HEK293 (cell line): ENCODE results near the gene ASCL5.

Experiments
- ZNF274 ChIP-seq, 2 experiments: fragments of 200-500 bp in 1 of 2; fragments of 450-650 bp in 1 of 2; sonication (Bioruptor generic) in 1 of 2; formaldehyde crosslinking in 1 of 2; IDR thresholded peaks; 2 replicates each; pipeline versions ENCODE4 v1.5.1 to v1.6.1; 2014 to 2016; ENCODE audit warnings: borderline replicate concordance in 1 of 2, inconsistent platforms in 1 of 2, low read length in 1 of 2, missing biosample characterization in 1 of 2, missing genetic modification characterization in 1 of 2
- TF ChIP-seq, protein P1 (sequence below): fragments of 450-650 bp; formaldehyde crosslinking; IDR thresholded peaks from 2 replicates; pipeline ENCODE4 v1.5.1; 2016; ENCODE audit warnings: missing biosample characterization, missing genetic modification characterization
- TF ChIP-seq, protein P2 (sequence below): fragments of 450-650 bp; formaldehyde crosslinking; IDR thresholded peaks from 2 replicates; pipeline ENCODE4 v1.5.1; 2016; ENCODE audit warnings: missing biosample characterization, missing genetic modification characterization

DNA sequence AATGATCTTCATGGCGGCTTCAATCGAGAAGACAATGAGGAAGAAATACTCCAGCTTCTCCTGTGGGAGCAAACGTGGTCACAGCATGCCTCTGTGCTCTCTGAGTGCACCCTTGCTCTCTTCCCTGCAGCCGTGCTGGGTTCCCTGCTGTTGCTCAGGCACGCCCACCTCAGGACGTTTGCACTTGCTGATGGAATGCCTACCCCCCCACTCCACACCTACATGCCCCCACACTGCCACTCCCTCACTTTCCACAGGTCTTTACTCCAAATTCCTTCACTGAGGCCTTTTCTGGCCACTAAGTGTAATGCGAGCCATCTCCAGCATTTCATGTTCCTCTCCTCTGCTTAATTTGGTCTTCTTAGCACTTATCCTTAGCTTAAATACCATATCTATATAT lies 33.0 kb downstream of the ASCL5 start:
- TF ChIP-seq, protein P1, sequence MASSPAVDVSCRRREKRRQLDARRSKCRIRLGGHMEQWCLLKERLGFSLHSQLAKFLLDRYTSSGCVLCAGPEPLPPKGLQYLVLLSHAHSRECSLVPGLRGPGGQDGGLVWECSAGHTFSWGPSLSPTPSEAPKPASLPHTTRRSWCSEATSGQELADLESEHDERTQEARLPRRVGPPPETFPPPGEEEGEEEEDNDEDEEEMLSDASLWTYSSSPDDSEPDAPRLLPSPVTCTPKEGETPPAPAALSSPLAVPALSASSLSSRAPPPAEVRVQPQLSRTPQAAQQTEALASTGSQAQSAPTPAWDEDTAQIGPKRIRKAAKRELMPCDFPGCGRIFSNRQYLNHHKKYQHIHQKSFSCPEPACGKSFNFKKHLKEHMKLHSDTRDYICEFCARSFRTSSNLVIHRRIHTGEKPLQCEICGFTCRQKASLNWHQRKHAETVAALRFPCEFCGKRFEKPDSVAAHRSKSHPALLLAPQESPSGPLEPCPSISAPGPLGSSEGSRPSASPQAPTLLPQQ: no peak
- no peak for TF ChIP-seq ZNF274 (IDR thresholded peaks at IDR 0.05; ENCODE audit: low read length)
- TF ChIP-seq ZNF274 (tag by site-specific recombination; IDR thresholded peaks at IDR 0.05; ENCODE audit: borderline replicate concordance): no peak
- TF ChIP-seq, protein P2, sequence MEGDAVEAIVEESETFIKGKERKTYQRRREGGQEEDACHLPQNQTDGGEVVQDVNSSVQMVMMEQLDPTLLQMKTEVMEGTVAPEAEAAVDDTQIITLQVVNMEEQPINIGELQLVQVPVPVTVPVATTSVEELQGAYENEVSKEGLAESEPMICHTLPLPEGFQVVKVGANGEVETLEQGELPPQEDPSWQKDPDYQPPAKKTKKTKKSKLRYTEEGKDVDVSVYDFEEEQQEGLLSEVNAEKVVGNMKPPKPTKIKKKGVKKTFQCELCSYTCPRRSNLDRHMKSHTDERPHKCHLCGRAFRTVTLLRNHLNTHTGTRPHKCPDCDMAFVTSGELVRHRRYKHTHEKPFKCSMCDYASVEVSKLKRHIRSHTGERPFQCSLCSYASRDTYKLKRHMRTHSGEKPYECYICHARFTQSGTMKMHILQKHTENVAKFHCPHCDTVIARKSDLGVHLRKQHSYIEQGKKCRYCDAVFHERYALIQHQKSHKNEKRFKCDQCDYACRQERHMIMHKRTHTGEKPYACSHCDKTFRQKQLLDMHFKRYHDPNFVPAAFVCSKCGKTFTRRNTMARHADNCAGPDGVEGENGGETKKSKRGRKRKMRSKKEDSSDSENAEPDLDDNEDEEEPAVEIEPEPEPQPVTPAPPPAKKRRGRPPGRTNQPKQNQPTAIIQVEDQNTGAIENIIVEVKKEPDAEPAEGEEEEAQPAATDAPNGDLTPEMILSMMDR: no peak
